ENCODE results near the gene ZNF862.

ZNF862 gene

DNA sequence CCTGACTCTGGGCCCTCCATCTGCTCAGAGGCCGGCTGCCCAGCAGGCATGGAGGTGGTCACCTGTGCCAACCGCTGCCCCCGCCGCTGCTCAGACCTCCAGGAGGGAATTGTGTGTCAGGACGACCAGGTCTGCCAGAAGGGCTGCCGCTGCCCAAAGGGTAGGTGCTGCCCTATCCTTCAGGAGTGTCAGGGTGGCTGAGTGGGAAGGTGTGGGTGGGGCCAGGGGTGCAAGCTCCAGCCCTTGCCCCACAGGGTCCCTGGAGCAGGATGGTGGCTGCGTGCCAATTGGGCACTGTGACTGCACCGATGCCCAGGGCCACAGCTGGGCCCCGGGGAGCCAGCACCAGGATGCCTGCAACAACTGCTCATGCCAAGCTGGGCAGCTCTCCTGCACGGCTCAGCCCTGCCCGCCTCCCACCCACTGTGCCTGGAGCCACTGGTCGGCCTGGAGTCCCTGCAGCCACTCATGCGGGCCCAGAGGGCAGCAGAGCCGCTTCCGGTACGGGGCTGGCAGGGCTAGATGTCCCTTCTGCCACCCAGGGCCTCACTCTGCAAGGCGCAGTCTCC lies 17.5 kb upstream of the ZNF862 start:
- Histone ChIP-seq H3K27me3 (replicated peaks in 2 of 5; ENCODE audit: control insufficient read depth in 4 of 5, insufficient read depth in 5 of 5, low read length in 4 of 5) (no peaks in the 10 kb centered on the region), H3K4me3 (ENCODE audit: control insufficient read depth in 1 of 7, extremely low read depth in 1 of 7, insufficient read depth in 4 of 7, low read depth in 2 of 7, low read length in 6 of 7) (no peak overlapping the region), H3K36me3 (ENCODE audit: control insufficient read depth in 4 of 4, insufficient read depth in 4 of 4, low read length in 3 of 4) (no peaks in the 10 kb centered on the region), H3K9me3 (ENCODE audit: control extremely low read depth in 1 of 5, control insufficient read depth in 4 of 5, insufficient read depth in 2 of 5, low read depth in 1 of 5, low read length in 4 of 5) (no peaks in the 10 kb centered on the region), H3K4me1 (ENCODE audit: control extremely low read depth in 1 of 4, control insufficient read depth in 4 of 4, insufficient read depth in 4 of 4, low read length in 3 of 4) (peaks cover 0 to 2% (median 0%) of the 10 kb centered on the region in 4 experiments), H3K27ac (ENCODE audit: insufficient read depth in 1 of 2, low read depth in 1 of 2, low read length in 2 of 2, poor library complexity in 1 of 2, severe bottlenecking in 2 of 2) (no peak overlapping the region)
- WGBS (ENCODE audit: insufficient coverage): 97% methylated on average over 17 of the region's 17 CpGs
- POLR2A ChIA-PET: no interaction called here
- DNase-seq: no peak
- CTCF ChIA-PET: interaction anchor here (1.1 to 6.5 kb wide), 2 partner anchors 9 to 13 kb away, joined by 3 to 39 read pairs; no protein-coding TSS in a partner anchor

DNA sequence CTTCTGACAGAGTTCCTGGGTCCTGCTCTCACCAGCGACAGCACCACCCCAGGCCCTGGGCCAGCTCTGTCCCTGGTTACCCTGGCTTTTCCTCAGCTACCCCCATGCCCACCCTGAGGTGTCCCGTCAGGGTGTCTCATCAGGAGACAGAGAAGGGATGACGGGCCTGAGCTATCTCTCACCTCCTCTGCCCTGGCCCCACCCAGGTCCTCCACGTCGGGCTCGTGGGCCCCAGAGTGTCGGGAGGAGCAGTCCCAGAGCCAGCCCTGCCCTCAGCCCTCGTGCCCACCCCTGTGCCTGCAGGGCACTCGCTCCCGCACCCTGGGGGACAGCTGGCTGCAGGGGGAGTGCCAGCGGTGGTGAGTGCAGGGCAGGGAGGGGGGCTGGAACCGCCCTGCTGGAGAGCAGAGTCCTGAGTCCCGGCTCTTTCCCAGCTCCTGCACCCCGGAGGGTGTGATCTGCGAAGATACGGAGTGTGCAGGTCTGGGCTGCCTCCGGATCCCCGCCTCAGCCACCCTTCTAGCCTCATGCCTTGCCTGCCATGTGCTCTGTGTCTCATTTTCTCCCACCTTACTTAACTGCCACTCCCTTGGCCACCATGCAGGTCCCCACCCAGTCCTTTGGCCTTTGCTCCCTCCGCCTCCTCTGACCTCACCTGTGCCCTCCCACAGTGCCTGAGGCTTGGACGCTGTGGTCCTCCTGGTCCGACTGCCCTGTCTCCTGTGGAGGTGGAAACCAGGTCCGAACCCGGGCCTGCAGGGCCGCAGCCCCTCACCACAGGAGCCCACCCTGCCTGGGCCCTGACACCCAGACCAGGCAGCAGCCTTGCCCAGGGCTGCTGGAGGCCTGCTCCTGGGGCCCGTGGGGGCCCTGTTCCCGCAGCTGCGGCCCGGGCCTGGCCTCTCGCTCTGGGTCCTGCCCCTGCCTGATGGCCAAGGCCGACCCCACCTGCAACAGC lies 16.7 kb upstream of the ZNF862 start:
- DNase-seq: no peak
- ChIA-PET CTCF (interaction anchor here (1.1 to 6.5 kb wide), 2 partner anchors 9 to 14 kb away, joined by 3 to 39 read pairs; no protein-coding TSS in a partner anchor), POLR2A (no interaction called here)
- H3K9me3 ChIP-seq (ENCODE audit: control extremely low read depth in 1 of 5, control insufficient read depth in 4 of 5, insufficient read depth in 2 of 5, low read depth in 1 of 5, low read length in 4 of 5): no peaks in the 10 kb centered on the region
- no peak overlapping the region for H3K4me3 ChIP-seq (ENCODE audit: control insufficient read depth in 1 of 7, extremely low read depth in 1 of 7, insufficient read depth in 4 of 7, low read depth in 2 of 7, low read length in 6 of 7)
- no peak overlapping the region for H3K27ac ChIP-seq (ENCODE audit: insufficient read depth in 1 of 2, low read depth in 1 of 2, low read length in 2 of 2, poor library complexity in 1 of 2, severe bottlenecking in 2 of 2)
- 93% methylated on average over 26 of the region's 30 CpGs for WGBS (ENCODE audit: insufficient coverage)
- H3K27me3 ChIP-seq (replicated peaks in 2 of 5; ENCODE audit: control insufficient read depth in 4 of 5, insufficient read depth in 5 of 5, low read length in 4 of 5): no peaks in the 10 kb centered on the region
- H3K4me1 ChIP-seq (ENCODE audit: control extremely low read depth in 1 of 4, control insufficient read depth in 4 of 4, insufficient read depth in 4 of 4, low read length in 3 of 4): peaks cover 0 to 2% (median 0%) of the 10 kb centered on the region in 4 experiments
- H3K36me3 ChIP-seq (ENCODE audit: control insufficient read depth in 4 of 4, insufficient read depth in 4 of 4, low read length in 3 of 4): no peaks in the 10 kb centered on the region

DNA sequence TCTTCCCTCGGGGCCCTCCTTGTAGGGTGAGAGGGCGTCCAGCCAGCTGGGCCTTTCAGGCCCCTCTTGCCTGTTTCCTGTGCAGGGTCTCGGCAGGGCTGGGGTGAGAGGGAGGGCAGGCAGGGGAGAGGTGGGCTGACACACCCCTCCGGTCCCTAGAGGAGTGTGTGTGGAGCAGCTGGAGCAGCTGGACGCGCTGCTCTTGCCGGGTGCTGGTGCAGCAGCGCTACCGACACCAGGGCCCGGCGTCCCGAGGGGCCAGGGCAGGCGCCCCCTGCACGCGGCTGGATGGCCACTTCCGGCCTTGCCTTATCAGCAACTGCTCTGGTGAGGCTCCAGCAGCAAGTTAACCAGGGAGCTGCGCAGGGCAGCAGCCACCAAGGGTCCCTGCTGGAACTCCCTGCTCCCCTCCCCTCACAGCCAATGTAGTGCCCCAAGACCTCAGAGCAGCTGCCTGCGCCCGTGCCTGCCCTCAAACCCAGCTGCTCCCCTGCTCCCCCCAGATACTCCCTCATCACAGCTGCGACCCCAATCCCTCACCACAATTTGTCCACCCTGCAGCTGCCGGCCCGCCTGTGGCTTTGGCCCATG lies 15.7 kb upstream of the ZNF862 start:
- no peaks in the 10 kb centered on the region for H3K36me3 ChIP-seq (ENCODE audit: control insufficient read depth in 4 of 4, insufficient read depth in 4 of 4, low read length in 3 of 4)
- peaks cover 0 to 2% (median 0%) of the 10 kb centered on the region in 4 experiments for H3K4me1 ChIP-seq (ENCODE audit: control extremely low read depth in 1 of 4, control insufficient read depth in 4 of 4, insufficient read depth in 4 of 4, low read length in 3 of 4)
- H3K27ac ChIP-seq (ENCODE audit: insufficient read depth in 1 of 2, low read depth in 1 of 2, low read length in 2 of 2, poor library complexity in 1 of 2, severe bottlenecking in 2 of 2): no peak overlapping the region
- no peak for DNase-seq
- whole genome bisulfite sequencing (ENCODE audit: insufficient coverage): 73% methylated on average over 14 of the region's 22 CpGs
- POLR2A ChIA-PET: interaction anchor here (0.6 kb wide), 1 partner anchor 80 kb away, joined by 3 read pairs; no protein-coding TSS in a partner anchor
- no peaks in the 10 kb centered on the region for H3K9me3 ChIP-seq (ENCODE audit: control extremely low read depth in 1 of 5, control insufficient read depth in 4 of 5, insufficient read depth in 2 of 5, low read depth in 1 of 5, low read length in 4 of 5)
- no peaks in the 10 kb centered on the region for H3K27me3 ChIP-seq (replicated peaks in 2 of 5; ENCODE audit: control insufficient read depth in 4 of 5, insufficient read depth in 5 of 5, low read length in 4 of 5)
- CTCF ChIA-PET: interaction anchor here (1.3 to 6.5 kb wide), 2 partner anchors 9 to 15 kb away, joined by 3 to 39 read pairs; no protein-coding TSS in a partner anchor
- H3K4me3 ChIP-seq (ENCODE audit: control insufficient read depth in 1 of 7, extremely low read depth in 1 of 7, insufficient read depth in 4 of 7, low read depth in 2 of 7, low read length in 6 of 7): no peak overlapping the region

DNA sequence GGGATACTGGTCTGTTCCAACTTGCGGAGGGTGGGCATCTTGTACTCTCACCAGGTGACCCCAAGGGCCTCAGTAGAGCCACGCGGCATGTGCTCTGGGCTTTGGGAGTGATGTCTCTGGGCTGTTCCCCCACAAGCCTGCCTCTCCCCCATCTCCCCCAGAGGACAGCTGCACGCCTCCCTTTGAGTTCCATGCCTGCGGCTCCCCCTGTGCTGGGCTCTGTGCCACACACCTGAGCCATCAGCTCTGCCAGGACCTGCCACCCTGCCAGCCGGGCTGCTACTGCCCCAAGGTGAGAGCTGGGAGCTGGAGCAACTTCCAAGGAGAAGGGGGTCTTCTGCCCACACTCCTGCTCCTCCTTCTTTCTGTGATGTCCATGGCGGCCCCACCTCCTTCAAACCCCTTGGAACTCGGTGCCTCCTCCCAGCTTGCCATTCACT lies 15.0 kb upstream of the ZNF862 start:
- H3K27ac ChIP-seq (ENCODE audit: insufficient read depth in 1 of 2, low read depth in 1 of 2, low read length in 2 of 2, poor library complexity in 1 of 2, severe bottlenecking in 2 of 2): no peak overlapping the region
- WGBS (ENCODE audit: insufficient coverage): 89% methylated on average over 7 of the region's 8 CpGs
- H3K4me1 ChIP-seq (ENCODE audit: control extremely low read depth in 1 of 4, control insufficient read depth in 4 of 4, insufficient read depth in 4 of 4, low read length in 3 of 4): peaks cover 0 to 2% (median 0%) of the 10 kb centered on the region in 4 experiments
- no peaks in the 10 kb centered on the region for H3K9me3 ChIP-seq (ENCODE audit: control extremely low read depth in 1 of 5, control insufficient read depth in 4 of 5, insufficient read depth in 2 of 5, low read depth in 1 of 5, low read length in 4 of 5)
- no peaks in the 10 kb centered on the region for H3K27me3 ChIP-seq (replicated peaks in 2 of 5; ENCODE audit: control insufficient read depth in 4 of 5, insufficient read depth in 5 of 5, low read length in 4 of 5)
- H3K36me3 ChIP-seq (ENCODE audit: control insufficient read depth in 4 of 4, insufficient read depth in 4 of 4, low read length in 3 of 4): no peaks in the 10 kb centered on the region
- no peak for DNase-seq
- POLR2A ChIA-PET: no interaction called here
- CTCF ChIA-PET: interaction anchor here (1.3 to 6.5 kb wide), 2 partner anchors 9 to 16 kb away, joined by 3 to 39 read pairs; no protein-coding TSS in a partner anchor
- H3K4me3 ChIP-seq (ENCODE audit: control insufficient read depth in 1 of 7, extremely low read depth in 1 of 7, insufficient read depth in 4 of 7, low read depth in 2 of 7, low read length in 6 of 7): no peak overlapping the region

DNA sequence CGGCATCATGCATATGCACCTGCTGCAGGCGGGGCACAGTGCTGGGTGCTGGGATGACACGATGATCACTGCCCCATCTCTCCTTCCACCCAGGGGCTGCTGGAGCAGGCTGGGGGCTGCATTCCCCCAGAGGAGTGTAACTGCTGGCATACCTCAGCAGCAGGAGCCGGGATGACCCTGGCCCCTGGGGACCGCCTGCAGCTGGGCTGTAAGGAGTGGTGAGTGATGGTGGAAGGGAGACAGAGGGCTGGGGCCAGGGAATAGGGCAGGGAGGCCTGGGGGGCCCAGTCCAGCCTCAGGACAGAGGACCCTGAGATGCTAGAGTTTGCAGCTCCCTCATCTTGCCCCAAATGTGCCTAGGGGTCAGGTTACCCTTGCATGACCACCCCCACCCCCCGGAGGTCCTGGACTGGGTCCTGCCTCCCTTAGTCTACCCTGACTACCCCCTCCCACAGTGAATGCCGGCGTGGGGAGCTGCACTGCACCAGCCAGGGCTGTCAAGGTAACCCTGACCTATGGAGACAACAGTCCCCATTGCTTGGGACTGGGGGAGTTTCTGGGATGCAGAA lies 14.5 kb upstream of the ZNF862 start:
- DNase-seq: no peak
- Histone ChIP-seq H3K27me3 (replicated peaks in 2 of 5; ENCODE audit: control insufficient read depth in 4 of 5, insufficient read depth in 5 of 5, low read length in 4 of 5) (no peaks in the 10 kb centered on the region), H3K4me3 (ENCODE audit: control insufficient read depth in 1 of 7, extremely low read depth in 1 of 7, insufficient read depth in 4 of 7, low read depth in 2 of 7, low read length in 6 of 7) (no peak overlapping the region), H3K4me1 (ENCODE audit: control extremely low read depth in 1 of 4, control insufficient read depth in 4 of 4, insufficient read depth in 4 of 4, low read length in 3 of 4) (peaks cover 0 to 2% (median 0%) of the 10 kb centered on the region in 4 experiments), H3K36me3 (ENCODE audit: control insufficient read depth in 4 of 4, insufficient read depth in 4 of 4, low read length in 3 of 4) (no peaks in the 10 kb centered on the region), H3K27ac (ENCODE audit: insufficient read depth in 1 of 2, low read depth in 1 of 2, low read length in 2 of 2, poor library complexity in 1 of 2, severe bottlenecking in 2 of 2) (no peak overlapping the region), H3K9me3 (ENCODE audit: control extremely low read depth in 1 of 5, control insufficient read depth in 4 of 5, insufficient read depth in 2 of 5, low read depth in 1 of 5, low read length in 4 of 5) (no peaks in the 10 kb centered on the region)
- CTCF ChIA-PET: interaction anchor here (1.3 to 6.5 kb wide), 2 partner anchors 10 to 16 kb away, joined by 3 to 39 read pairs; no protein-coding TSS in a partner anchor
- POLR2A ChIA-PET: no interaction called here
- WGBS (ENCODE audit: insufficient coverage): 98% methylated on average over 6 of the region's 8 CpGs

DNA sequence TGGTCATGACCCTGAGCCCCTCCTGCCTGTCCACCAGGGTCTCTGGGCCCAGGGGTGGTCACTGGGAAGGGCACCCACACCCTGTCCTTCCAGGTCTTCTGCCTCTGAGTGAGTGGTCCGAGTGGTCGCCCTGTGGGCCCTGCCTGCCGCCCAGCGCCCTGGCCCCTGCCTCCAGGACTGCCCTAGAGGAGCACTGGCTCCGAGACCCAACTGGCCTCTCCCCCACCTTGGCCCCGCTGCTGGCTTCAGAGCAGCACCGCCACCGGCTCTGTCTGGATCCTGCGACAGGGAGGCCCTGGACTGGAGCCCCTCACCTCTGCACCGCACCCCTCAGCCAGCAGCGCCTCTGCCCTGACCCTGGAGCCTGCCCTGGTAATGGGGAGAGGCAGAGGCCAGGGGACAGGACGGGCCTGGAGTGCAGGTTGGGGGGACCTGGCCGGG lies 13.9 kb upstream of the ZNF862 start:
- CTCF ChIA-PET: no interaction called here

More for the DNA sequence above, 13.9 kb upstream of the ZNF862 start:
- WGBS (ENCODE audit: insufficient coverage): 93% methylated on average over 8 of the region's 13 CpGs
- H3K9me3 ChIP-seq (ENCODE audit: control extremely low read depth in 1 of 5, control insufficient read depth in 4 of 5, insufficient read depth in 2 of 5, low read depth in 1 of 5, low read length in 4 of 5): no peaks in the 10 kb centered on the region
- H3K4me3 ChIP-seq (ENCODE audit: control insufficient read depth in 1 of 7, extremely low read depth in 1 of 7, insufficient read depth in 4 of 7, low read depth in 2 of 7, low read length in 6 of 7): no peak overlapping the region
- no peaks in the 10 kb centered on the region for H3K36me3 ChIP-seq (ENCODE audit: control insufficient read depth in 4 of 4, insufficient read depth in 4 of 4, low read length in 3 of 4)
- DNase-seq: no peak
- peaks cover 0 to 2% (median 0%) of the 10 kb centered on the region in 4 experiments for H3K4me1 ChIP-seq (ENCODE audit: control extremely low read depth in 1 of 4, control insufficient read depth in 4 of 4, insufficient read depth in 4 of 4, low read length in 3 of 4)
- POLR2A ChIA-PET: no interaction called here
- no peaks in the 10 kb centered on the region for H3K27me3 ChIP-seq (replicated peaks in 2 of 5; ENCODE audit: control insufficient read depth in 4 of 5, insufficient read depth in 5 of 5, low read length in 4 of 5)
- H3K27ac ChIP-seq (ENCODE audit: insufficient read depth in 1 of 2, low read depth in 1 of 2, low read length in 2 of 2, poor library complexity in 1 of 2, severe bottlenecking in 2 of 2): no peak overlapping the region
